IPS-18c (cell line): ENCODE measurements around the gene NOD1.
"Not testable (repeated sequence)": the region's sequence is repeated elsewhere in the genome, so short reads cannot be mapped to it uniquely, and the experiment has no call there.

ENCODE experiments used
- H3K4me3 ChIP-seq: 2 replicates; pipeline ENCODE4 v1.7.0; 2013; ENCODE audit warnings: low read depth, mild to moderate bottlenecking, low read length, moderate library complexity; ENCODE audit not compliant: insufficient read depth
- H3K9me3 ChIP-seq: one replicate; pipeline ENCODE4 v1.6.1; 2013; ENCODE audit warnings: mild to moderate bottlenecking, low read length, moderate library complexity; ENCODE audit not compliant: control insufficient read depth, insufficient read depth

NOD1 gene

DNA sequence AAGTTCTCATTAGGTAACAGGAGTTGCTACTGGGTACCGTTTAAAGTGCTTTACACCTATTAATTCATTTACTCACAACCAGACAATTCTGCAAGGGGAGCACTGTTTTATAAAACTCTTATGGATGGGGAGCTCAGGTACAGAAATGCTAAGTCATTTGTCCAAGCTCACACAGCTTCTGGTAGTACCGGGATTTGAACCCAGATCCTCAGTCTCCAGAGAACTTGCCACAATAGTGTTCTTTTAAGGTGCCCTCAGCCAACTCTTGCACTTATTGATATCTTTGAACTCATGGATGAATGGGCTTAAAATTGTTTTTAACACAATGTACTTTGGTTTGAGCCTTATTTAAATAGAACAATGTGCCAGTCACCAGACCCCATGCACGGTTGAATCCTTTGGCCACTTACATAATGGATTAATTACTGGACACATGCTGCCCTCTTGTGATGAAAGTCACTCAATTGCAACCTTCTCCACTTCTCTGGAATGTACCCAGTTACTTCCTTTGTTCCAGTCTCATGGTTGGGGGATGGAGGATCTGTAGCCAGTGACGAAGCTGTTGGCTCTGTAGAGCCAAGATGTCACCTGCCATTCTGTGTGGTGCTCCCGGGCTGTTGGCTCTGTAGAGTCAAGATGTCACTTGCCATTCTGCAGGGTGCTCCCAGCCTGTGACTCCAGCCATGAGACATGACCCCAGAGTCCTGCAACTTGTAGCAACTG lies 65.6 kb downstream of the NOD1 start:
- no peak overlapping the region for H3K4me3 ChIP-seq
- peaks cover 11% of the 10 kb centered on the region for H3K9me3 ChIP-seq

DNA sequence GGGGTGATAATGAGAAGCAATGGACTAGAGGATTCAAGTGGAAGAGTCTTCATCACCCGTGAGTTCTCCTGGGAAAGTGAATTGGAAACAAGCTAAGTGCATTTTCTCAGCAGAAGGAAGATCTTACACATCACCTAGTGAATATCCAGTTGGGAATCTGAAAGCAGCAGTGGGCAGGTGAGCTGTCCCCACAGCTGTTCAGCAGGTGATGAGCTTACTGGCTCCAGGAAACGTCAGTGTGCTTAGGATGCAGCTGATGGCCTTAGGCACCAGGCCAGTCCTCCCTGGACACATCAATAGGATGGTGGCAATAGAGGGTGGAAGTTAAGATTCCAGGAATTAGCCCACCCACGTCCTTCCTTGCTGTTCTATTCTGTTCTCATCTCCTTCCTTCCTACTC lies 66.7 kb downstream of the NOD1 start:
- Histone ChIP-seq H3K9me3 (peaks cover 11% of the 10 kb centered on the region), H3K4me3 (no peak overlapping the region)

DNA sequence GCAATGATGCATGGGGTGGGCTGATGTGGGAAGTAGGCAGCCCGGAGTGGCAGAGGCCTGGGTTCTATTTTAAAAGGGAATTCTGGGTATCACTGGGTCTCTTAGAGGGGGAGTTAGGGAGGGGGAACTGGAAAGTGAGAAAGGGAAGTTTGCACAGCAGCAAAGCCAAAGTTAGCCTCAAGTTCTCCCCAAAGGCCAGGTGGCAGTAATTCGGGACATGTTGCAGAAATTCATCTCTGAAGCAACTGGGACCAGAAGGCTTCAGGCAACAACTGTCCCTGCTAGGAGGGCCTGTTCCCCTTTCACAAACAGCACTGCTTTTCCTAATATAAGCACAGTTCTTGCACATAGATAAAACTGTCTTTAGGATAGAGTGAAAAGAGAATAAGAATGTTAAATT lies 67.4 kb downstream of the NOD1 start:
- Histone ChIP-seq H3K9me3 (peaks cover 11% of the 10 kb centered on the region), H3K4me3 (no peak overlapping the region)

- Histone ChIP-seq H3K9me3 (no peaks in the 10 kb centered on the region), H3K4me3 (no peak overlapping the region)
Measured at GRCh38 chr7:30406664-30407425, 71.7 kb downstream of the NOD1 start.

- Histone ChIP-seq H3K9me3 (no peaks in the 10 kb centered on the region), H3K4me3 (no peak overlapping the region)
Measured at GRCh38 chr7:30405179-30405578, 73.4 kb downstream of the NOD1 start.

- H3K9me3 ChIP-seq = no peaks in the 10 kb centered on the region
- H3K4me3 ChIP-seq = no peak overlapping the region
Measured at GRCh38 chr7:30403477-30403876, 75.1 kb downstream of the NOD1 start.

DNA sequence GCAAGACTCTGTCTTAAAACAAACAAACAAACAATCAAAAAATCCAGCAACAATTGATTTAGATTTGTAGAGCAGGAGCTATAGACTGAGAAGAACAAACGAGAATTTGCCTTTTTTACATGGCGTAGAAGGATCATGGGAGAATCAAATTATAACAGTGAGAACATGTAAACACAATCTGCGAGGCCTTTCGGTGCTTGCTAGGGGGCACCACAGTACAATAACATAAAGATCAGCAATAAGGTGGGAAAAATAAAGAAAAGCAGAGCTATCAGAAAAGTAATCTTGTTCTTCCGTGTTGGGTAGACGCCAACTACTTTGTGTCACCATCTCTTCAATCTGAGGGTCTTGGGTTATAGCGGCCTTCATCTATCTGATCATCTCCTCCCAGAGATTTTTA lies 82.2 kb downstream of the NOD1 start:
- Histone ChIP-seq H3K9me3 (no peaks in the 10 kb centered on the region), H3K4me3 (no peak overlapping the region)

DNA sequence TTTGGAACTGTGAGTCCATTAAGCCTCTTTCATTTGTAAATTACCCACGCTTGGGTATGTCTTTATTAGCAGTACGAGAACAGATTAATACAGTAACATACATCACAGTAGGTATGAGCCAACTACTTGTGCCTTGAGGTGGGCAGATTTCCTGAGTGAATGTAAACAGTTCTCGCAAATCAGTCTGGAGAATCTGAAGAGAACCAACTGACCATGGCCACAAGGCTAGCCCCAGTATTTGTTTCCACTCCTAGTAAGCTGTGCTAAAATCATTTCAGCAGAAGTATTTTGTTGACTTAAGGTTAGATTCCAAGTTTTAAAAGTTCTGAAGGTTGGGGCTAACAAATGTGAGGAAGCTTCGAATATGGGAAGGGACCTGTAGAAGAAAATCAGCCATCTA lies 82.9 kb downstream of the NOD1 start:
- Histone ChIP-seq H3K4me3 (no peak overlapping the region), H3K9me3 (no peaks in the 10 kb centered on the region)

DNA sequence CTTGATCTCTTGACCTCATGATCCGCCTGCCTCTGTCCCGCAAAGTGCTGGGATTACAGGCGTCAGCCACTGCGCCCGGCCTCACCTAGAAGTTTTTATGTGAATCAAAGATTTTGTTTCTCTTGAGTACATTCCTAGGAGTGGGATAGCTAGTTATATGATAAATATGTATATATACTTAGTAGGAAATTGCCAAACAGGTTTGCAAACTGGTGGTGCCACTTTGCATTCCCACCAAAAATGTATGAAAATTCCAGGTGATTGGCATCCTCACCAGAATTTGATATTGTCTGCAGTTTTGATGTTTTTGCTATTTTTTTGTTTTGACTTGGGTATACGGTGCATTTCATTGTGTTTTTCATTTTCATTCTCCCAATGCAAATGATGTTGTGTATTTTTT lies 86.8 kb downstream of the NOD1 start:
- Histone ChIP-seq H3K4me3 (no peak overlapping the region), H3K9me3 (no peaks in the 10 kb centered on the region)

DNA sequence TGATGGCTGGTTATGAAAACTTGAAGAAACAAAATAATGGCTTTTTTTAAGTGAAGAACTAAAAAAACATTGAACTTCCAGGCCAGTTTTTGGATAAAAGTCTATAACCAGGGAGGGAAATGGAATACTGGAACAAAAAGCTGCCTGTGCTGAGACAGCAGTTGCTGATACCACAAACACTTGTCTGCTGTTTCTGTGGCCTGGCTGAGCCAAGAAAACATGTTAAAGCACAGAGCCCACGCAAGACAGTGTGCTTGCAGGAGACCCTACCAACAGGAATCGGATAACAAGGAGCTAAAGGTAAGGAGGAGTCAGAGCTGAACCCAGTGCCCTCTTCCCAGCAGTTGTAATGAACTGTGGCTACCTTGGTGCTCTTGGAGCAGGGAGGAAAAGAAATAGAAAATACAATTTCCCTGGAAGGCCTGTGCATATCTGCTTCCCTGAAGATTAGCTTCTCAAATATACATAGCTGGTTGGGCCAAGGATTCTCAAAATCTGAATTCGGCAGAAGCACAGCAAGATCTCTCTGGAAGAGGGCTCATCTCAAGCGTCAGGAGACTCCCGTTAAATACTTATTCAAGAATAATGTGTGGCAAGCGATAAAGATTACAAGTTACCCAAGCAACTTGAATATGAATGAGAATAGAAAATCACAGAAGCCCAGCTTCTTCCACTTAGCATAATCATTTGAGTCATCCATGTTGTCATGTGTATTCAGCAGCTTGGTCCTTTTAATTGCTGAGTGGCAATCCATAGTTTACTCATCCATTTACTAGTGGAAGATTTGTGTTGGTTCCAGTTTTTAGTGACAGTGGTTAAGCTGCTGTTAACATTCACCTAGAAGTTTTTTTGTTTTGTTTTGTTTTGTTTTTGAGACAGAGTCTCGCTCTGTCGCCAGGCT lies 87.6 kb downstream of the NOD1 start:
- H3K4me3 ChIP-seq = no peak overlapping the region
- no peaks in the 10 kb centered on the region for H3K9me3 ChIP-seq

GRCh38 chr7:30389791-30390190 lies 88.8 kb downstream of the NOD1 start:
- no peaks in the 10 kb centered on the region for H3K9me3 ChIP-seq
- no peak overlapping the region for H3K4me3 ChIP-seq

- no peak overlapping the region for H3K4me3 ChIP-seq
Measured at GRCh38 chr7:30382607-30383006, 96.0 kb downstream of the NOD1 start.

GRCh38 chr7:30380824-30381223 lies 97.8 kb downstream of the NOD1 start:
- not testable (repeated sequence) for H3K9me3 ChIP-seq, H3K4me3 ChIP-seq

More at GRCh38 chr7:30382607-30383006, 96.0 kb downstream of the NOD1 start:
- H3K9me3 ChIP-seq = no peaks in the 10 kb centered on the region

GRCh38 chr7:30380294-30380693 lies 98.3 kb downstream of the NOD1 start:
- H3K9me3 ChIP-seq = no peaks in the 10 kb centered on the region
- no peak overlapping the region for H3K4me3 ChIP-seq

- Histone ChIP-seq H3K9me3 (no peaks in the 10 kb centered on the region), H3K4me3 (no peak overlapping the region)
Measured at GRCh38 chr7:30379741-30380140, 98.8 kb downstream of the NOD1 start.

DNA sequence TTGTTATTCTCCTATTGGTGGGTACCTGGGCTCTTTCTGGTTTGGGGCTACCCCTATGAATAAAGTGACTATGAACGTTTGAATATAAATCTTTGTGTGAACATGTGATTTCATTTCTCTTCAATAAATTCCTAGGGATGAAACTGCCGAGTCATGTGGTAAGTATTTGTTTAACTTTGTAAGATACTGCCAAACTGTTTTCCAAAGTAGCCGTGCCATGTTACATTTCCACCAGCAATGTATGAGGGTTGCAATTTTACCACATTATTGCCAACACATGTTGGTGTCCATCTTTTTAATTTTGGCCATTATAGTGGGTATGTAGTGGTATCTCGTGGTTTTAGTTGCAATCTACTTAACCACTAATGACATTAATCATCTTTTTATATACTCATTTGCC lies 99.5 kb downstream of the NOD1 start:
- H3K9me3 ChIP-seq = no peaks in the 10 kb centered on the region
- H3K4me3 ChIP-seq = no peak overlapping the region

DNA sequence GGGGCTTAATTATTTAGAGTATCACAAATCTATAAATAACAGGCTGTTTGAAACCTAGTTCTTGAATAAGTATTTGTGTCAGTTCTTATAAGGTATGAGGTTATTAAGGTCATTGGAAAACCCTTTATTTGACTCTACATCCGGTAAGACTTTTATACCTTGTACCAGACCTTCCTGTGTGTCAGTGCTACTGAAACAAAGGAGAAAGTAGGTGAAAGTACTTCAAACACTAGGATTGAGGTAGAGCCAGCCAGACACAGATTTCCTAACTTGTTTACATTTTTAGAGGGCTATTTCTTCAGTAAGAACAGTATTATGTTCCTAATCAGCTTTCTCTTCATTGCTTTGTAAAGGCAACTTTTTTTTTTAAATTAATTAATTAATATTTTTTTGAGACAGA lies 100.3 kb downstream of the NOD1 start:
- H3K9me3 ChIP-seq = no peaks in the 10 kb centered on the region
- no peak overlapping the region for H3K4me3 ChIP-seq
